NCI-H2196 (cell line): ENCODE measurements around the gene SLK.

Source experiments
- DNase-seq: peaks from one replicate; lab custom pipeline; 2025; ENCODE audit not compliant: unreplicated experiment; lab: John Stamatoyannopoulos, UW

Gene SLK

DNA sequence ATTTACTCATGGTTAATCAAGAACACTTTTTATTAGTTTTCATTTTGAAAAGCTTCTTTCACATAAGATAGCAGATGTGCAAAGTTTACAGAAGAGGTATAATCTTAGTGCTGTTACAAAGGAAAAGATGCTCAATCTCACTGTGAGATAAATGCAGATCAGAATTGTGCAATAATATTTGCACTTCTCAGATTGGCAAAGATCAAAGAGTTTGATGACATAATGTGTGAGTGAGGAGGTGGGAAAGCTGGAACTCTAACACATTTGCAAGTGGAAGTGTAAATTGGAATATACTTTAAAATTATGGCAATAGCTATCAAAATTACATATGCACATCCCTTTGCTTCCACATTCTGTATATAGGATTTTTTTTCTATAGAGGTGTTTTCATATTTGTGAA is 27.4 kb upstream of the SLK start:
- no peak for DNase-seq

DNA sequence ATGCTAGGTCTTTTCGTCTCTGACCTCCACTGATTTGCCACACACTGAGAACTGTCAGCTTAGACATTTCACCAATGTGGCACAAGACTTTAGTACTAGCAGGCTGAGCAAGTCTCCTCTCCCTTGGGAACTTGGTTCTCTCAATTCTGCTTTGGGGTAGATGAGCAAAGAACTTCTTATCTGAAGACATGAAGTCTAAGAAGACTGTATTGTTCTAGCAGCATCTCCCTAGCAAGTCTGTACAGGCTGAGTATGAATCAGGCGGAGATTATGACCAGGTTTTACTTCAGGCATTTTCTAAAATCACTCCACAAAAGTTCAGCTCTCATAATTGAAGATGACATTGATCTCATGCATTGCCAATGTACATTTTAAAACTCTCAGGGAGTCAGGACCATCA is 25.1 kb upstream of the SLK start:
- DNase-seq, result no peak

DNA sequence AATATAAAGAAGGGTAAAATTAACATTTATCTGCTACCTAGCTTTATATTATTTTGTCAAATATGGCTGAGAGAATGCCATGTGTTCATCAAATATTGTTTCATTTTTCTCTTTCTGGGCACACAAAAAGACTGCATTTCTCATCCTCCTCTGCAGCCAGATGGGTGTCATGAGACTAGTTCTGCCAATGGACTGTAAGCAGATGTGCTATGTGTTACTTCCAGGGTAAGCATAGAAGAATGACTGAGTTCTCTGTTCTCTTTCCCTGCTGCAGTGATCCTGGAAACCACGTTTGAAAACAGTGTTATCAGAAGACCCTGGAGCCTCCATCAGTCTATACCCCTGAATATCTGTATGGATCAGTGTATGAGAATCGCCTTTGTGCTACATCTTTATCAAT is 24.1 kb upstream of the SLK start:
- no peak for DNase-seq

DNA sequence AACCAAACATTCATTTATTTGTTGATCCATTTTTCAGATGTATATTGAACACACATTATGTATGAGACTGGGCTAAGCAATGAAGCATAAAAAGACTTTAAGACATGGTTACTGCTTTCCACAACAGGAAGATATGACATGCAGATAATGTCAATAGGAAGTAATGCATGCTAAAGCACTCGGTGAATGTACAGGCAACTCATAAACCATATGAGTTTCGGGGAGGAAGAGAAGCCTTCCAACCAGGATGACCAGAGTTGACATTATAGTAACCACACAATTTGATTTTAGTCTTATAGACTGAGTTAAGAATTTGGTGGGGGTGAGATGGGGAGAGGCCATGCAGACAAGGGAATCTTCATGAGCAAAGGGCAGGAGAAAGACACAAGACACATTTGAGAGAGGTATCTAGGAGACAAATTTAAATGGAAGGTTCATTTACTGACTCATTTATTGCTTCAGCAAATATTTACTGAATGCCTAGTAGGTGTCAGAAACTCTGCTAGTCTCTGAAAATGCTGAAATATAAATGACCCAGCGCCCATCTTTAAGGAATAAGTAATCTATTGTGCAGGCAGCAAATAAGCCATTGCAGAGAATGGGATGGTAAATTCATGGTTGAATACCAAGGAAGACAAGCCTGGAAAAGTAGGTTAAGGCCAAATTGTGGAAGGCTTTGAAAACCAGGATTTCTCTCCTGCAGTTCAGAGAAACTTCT is 19.0 kb upstream of the SLK start:
- no peak for DNase-seq

DNA sequence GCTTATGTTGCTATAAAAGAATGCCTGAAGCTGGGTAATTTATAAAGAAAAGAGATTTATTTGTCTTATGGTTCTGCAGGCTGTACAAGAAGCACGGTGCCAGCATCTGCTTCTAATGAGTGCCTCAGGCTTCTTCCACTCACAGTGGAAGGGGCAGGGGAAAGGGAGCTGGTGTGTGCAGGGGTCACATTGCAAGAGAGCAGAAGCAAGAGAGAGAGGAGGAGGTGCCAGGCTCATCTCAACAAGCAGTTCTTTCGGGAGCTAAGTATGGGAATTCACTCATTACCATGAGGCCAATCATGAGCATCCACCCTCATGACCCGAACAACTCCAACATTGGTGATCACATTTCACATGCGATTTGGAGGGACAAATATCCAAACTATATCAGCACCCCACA is 17.2 kb upstream of the SLK start:
- DNase-seq, result no peak

DNA sequence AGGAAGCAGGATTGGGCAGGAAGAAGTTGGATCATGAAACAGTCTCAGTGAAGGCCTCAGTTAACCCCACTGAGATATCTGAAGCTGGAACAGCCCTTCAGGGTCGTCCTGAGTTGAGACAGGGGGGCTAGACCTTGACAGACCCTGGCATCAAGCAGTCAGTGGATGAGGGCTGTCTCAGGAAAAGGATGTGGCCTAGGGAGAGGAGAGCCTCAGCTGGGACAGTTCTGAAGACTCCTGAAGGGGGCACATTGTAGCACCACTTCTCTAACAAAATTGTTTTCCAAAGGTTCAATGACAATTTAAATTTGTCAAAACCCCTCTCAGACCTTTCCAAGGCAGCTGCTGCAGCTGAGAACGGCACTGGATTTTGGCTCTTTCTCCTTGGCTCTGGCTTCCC is 15.8 kb upstream of the SLK start:
- no peak for DNase-seq

DNA sequence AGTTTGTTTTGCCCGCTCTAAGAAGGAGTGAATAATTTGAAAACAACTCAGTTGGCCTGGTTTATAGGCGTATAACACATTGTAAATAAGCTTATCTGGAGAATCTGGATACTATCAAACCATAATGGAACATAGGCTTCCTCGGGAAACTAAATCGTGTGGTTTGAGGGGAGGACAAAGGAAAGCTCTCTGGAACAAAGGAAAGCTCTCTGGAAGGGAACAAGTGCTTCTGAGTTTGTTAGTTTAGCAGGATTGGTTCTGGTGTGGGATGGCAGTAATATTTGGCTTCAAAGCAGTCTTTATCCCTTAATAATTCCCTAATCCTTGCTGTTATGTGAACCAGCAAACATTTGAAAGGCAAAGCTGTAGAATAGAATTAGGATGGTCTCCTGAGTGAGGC is 15.0 kb upstream of the SLK start:
- no peak for DNase-seq

DNA sequence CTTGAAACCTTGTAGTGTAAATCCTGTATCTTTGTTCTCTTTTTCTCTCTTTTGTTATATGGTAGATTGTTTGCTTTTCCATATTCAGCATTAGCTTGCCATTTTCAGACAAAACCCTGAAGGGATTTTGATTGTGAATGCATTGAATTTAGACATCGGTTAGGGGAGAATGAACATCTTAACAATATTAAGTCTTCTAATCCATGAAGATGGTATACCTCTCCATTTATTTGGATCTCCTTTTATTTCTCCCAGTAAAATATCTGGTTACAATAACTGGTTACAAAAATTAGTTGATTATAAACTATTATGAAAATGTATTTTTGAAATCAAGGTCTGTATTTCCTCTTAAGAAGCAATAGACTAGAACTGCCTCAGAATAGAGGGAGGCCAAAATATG is 12.4 kb upstream of the SLK start:
- no peak for DNase-seq

DNA sequence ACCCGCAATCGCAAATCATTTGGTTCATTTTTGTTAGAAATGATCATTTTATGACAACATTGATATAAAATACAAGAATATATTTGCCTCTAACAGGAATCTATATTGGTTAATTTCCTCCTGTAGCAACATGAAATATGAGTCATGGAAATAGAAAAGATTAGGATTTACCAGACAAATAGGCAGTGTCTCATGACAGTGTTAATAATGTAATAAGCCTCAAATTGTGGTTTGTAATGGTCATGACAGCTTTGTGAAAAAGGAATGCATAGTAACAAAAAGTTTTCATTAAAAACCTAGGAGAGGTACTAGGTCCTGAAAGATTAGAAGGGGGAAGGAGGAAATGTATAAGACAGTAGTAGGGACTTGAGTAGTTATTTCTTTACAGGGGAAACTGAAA is 7.9 kb upstream of the SLK start:
- DNase-seq, result no peak

DNA sequence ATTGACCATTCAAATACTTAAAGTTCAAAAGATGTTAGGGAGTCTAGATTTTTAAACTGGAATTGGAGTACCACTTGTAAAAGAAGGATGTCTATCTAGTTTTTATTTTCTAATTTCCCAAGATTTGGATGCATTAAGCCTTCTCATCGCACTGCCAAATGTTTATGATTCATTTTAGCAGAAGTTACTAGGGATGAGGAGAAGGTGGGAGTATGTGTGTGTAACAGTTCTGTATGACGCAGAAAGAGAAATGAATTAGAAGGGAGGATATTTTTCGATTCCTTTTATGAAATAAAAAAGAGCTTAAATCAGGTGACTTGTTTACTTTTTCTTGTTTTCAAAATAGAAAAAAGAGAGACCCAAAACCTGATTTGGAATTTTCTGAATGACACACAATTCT is 6.8 kb upstream of the SLK start:
- DNase-seq, result no peak

DNA sequence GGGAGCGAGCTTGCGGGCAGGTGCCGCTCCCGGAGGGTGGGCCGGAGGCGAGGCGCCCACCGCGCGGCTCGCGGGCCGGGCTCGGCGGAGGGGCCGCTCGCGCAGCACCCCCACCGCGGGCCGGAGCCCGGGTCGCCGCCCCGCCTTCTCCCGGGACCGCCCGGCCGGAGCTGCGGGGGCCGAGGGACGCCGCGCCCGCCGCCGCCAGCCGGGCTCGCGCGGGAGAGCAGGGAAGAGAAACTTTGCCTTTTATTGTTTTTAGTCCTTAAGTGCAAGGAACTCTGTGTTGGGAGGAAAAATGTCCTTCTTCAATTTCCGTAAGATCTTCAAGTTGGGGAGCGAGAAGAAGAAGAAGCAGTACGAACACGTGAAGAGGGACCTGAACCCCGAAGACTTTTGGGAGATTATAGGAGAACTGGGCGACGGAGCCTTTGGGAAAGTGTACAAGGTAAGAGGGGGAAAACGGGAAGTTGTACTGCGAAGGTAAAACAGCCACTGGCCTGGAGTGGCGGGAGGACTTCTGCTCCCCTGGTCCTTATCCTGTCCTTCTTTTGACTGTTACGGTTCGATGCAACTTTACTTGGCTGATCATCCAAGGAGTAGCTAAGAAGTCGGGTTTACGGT is 620 bp downstream of the SLK start:
- DNase-seq, result no peak

DNA sequence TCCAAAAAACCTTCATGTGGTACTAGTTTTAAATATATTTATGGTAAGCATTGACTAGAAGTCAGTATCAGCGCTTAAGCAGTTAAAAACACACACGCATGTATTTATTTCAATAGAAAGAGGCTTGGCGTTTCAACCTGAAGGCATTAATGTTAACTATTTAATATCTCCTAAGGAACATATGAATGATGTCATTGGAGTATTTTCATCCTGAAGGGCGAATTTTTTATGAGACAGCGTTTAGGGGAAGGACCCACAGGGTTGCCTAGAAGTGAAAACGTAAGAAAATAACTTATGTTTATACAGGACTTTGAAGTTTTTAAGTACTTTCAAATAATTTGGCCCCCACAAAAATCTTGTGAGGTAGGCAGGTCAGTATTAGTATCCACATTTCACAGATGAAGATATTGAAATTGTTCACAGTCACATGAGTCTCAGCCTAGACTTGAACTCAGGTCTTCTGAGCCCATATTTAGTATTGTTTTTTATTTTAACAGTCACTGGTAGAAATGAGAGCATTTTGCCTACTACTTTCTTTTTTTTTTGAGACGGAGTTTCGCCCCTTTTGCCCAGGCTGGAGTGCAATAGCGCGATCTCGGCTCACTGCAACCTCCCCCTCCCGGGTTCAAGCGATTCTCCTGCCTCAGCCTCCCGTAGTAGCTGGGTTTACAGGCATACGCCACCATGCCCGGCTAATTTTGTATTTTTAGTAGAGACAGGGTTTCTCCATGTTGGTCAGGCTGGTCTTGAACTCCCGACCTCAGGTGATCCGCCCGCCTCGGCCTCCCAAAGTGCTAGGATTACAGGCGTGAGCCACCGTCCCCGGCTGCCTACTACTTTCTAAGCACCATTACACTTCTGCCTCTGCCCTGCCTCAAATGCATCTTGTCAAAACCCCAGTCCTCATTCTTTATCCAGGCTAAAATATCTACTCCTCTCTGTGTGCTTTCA is 1.8 kb downstream of the SLK start:
- no peak for DNase-seq

DNA sequence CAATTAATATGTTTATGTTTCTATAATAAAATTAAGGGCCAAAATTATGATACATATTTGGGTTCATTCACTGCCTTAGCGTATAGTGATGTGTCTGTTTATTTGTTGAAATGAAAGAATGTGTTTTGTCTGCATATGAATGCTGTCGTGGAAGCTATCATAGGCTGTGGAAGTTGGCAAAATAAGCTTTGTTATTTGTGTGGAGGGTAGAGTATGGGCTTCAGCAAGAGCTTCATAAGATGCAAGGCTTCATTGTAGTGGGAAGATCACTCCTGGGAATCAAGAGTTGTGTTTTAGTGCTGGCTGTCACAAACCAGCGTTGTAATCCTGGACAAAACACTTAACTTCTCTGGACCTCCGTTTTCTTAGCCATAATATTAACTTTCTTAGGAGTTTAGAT is 2.5 kb downstream of the SLK start:
- no peak for DNase-seq

DNA sequence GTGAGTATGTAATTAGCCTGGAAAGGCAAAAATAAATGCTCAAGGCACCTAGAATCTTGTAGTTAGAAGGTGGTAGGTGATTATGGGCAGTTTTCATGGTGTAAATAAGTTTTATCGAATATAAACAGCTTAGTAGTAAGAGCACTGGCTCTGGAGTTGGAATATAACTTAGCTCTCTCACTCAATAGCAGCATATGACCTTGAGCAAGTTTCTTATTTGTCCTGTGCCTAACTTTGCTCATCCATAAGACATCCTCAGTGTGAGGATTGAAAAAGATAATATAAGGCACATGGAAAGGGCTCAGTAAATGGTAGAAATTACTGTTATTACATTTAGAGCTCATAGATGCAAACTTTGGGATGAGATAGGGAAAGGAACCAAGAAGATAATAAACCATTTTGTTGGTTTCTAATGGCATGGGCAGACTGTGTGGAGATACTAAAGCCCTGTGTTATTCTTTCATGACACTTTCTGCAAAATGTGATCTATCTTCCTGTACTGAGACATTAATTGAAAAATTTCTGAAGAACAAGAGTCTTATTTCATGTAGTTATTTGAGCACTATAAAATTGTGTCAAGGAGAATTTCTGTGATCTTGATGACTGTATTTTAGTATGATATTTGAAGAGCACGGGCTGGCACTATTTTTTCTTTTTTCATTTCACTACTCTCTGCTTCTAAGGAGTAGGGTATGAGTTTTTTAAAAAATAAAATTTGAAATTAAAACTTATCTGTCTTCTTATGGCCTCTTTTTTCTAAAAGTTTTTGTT is 3.1 kb downstream of the SLK start:
- no peak for DNase-seq

DNA sequence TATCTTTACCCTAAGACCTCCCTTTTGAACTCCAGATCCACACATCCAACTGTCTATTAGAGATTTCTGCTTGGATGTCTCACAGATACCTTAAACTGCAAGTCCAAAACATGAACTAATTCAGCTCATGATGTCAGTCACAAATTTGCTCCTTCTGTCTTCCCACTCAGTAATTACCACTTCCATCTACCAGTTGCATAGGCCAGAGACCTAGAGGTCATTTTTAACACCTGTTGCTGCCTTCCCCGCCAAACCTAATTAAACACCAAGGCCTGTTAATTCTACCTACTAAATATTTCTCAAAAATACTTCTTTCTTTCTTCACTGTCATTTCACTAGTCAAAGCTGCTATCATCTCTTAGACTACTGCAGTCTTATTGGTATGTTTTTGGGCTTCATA is 8.2 kb downstream of the SLK start:
- DNase-seq, result no peak

DNA sequence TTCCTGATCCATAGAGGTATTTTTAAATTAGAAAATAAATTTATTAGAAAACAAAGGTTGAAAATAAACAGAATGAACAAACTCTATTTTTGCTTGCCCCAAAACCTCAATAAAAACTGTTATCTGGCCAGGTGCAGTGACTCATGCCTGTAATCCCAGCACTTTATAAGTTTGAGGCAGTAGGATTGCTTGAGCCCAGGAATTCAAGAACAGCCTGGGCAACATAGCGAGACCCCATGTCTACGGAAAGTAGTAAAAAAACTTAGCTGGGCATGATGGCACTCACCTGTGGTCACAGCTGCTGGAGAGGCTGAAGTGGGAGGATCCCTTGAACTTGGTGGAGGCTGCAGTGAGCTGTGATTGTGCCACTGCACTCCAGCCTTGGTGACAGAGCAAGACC is 10.3 kb downstream of the SLK start:
- DNase-seq, result no peak

DNA sequence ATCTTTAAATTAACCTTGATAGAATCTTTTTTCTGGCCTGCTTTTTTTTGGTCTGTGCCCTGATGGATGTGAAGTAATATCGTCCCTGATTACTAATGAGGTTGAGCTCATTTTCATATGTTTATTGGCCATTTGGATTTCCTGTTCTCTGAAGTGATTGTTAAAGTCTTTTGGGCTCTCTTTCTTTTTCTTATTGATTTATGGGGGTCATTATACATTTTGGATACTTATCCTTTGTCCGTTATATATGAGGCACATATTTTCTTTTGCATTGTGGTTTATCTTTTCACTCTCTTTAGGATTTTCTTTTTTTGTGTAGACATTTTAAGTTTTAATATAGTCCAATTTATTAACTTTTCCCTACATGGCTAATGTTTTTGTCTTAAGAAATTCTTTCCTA is 12.6 kb downstream of the SLK start:
- DNase-seq, result no peak

DNA sequence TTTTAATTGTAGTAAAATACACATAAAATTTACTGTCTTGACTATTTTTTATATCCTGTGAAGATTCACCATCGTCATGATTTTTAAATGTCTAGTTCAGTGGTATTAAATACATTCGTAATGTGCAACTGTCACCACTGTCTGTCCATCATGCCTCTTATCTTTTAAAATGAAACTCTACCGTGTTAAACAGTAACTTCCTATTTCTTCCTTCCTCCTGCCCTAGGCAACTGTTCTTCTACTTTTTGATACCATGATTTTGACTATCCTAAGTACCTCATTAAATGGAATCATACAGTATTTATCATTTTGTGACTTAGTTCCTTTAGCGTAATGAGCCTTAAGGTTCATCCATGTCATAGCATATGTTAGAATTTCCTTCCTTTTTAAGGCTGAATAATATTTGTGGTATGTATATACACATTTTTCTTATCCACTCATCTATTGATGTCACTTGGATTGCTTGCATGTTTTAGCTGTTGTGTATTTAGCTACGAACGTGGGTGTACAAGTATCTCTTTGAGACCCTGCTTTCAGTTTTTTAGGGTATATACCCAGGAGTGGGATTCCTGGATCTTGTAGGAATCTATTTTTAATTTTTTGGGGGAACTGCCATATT is 13.5 kb downstream of the SLK start:
- DNase-seq, result no peak

DNA sequence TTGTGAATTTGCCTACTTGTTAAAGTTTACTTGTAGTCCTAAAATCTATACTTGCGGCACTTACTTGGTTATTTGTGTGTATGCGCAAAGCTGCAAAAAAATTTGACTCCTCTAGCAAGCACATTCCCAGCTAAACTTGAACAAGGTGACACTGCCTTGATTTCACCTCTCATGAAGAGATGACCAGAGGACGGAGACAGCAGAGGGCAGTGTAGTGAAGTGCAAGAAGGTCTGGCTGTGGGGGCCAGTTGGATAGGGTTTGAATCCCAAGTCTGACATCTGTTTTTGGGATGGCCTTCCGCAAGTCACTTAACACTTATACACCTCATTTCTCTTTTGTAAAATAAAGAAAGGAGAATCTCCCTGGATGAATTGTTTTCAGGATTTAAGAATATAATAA is 15.7 kb downstream of the SLK start:
- no peak for DNase-seq

DNA sequence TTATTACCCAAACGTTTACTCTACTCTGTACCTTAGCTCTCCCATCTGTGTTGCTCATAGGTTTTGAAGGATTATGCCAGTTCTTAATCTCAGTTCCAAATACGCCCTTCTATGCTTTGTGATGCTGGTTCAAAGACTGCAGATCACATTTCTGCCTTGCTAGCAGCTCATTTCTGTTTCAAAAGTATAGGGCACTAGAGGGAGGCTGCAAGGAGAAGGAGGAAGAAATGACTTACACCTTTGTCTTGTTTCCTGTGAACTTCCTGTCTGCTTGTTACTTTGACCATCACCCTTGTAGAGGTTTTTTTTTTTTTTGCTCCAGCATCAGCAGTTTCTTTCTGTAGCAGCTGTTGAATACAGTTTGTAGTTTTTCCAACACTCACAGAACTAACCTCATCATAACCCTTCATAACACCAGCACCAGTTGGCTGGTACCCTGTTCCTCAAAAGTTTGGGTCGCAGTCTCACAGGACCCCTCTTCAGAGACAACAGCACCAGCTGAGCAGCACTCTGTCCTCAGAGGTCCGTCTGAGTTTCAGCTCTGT is 16.5 kb downstream of the SLK start:
- DNase-seq, result no peak

DNA sequence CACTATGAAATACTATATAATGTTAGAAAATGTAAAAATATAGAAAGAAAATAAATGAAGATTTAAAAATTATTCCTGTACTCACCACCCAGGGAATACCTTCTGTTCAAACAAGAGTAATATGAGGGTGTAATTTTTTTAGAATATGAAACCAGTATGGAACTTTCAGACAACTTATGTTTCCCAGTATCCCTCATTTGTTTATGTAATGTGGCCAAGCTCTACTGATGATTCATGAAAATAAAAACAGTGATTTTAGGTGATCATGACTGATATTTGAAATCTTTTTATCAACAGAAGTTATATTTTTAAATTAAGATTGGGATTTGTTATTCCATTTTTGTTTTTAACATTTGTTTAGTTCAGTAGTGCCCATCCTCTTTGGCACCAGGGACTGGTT is 18.8 kb downstream of the SLK start:
- DNase-seq, result no peak
